Left kidney (tissue), 2 donors: ENCODE results near the gene DNTT. TPM values are rescaled to one million over a fixed set of nuclear protein-coding genes. Genes with fewer than 3 reads are reported as not detected.
A peak's percentile ranks its signal among the peaks of the same experiment; 100 is the strongest.

Source experiments
- DNase-seq: peaks from one replicate; pipeline ENCODE4 v3.0.0-alpha.2; 2013
- polyA plus RNA-seq: library from polyadenylated mRNA; unstranded; fragments of 120-200 nt; gene quantifications from one replicate; pipeline ENCODE4 v1.2.1, GENCODE V29; 2013; ENCODE audit not compliant: insufficient read length

Gene DNTT
- polyA plus RNA-seq, 1 donor = 0.10 TPM

GRCh38 chr10:96275685-96276418, 28.4 kb upstream of the DNTT start:
- DNase-seq = no peak

GRCh38 chr10:96276426-96276825, 27.8 kb upstream of the DNTT start:
- no peak for DNase-seq

GRCh38 chr10:96276831-96277230, 27.4 kb upstream of the DNTT start:
- DNase-seq = no peak

- DNase-seq = no peak
Measured at GRCh38 chr10:96279191-96279641, 25.0 kb upstream of the DNTT start.

- no peak for DNase-seq
Measured at GRCh38 chr10:96280859-96281258, 23.4 kb upstream of the DNTT start.

GRCh38 chr10:96281444-96282029, 22.7 kb upstream of the DNTT start:
- DNase-seq = no peak

GRCh38 chr10:96283351-96283750, 20.9 kb upstream of the DNTT start:
- no peak for DNase-seq

GRCh38 chr10:96283756-96284155, 20.5 kb upstream of the DNTT start:
- DNase-seq = no peak

- DNase-seq = no peak
Measured at GRCh38 chr10:96285331-96285752, 18.9 kb upstream of the DNTT start.

- peak; percentile 78 for DNase-seq
Measured at GRCh38 chr10:96287392-96288105, 16.7 kb upstream of the DNTT start.

- no peak for DNase-seq
Measured at GRCh38 chr10:96288151-96288621, 16.0 kb upstream of the DNTT start.

GRCh38 chr10:96289218-96289910, 14.9 kb upstream of the DNTT start:
- DNase-seq = no peak

GRCh38 chr10:96290368-96291133, 13.7 kb upstream of the DNTT start:
- DNase-seq = no peak

- DNase-seq = peak; percentile 53
Measured at GRCh38 chr10:96292971-96293920, 11.0 kb upstream of the DNTT start.

- no peak for DNase-seq
Measured at GRCh38 chr10:96295475-96295874, 8.8 kb upstream of the DNTT start.

- DNase-seq = no peak
Measured at GRCh38 chr10:96297486-96297885, 6.7 kb upstream of the DNTT start.

GRCh38 chr10:96298362-96298761, 5.9 kb upstream of the DNTT start:
- no peak for DNase-seq

GRCh38 chr10:96299383-96299782, 4.9 kb upstream of the DNTT start:
- no peak for DNase-seq

- DNase-seq = no peak
Measured at GRCh38 chr10:96301616-96302015, 2.6 kb upstream of the DNTT start.

- no peak for DNase-seq
Measured at GRCh38 chr10:96305019-96305418, 785 bp downstream of the DNTT start.
